Measurements from ENCODE around the gene EIF2AK2.

EIF2AK2 gene

GRCh38 chr2:37100054-37100453 is 56.7 kb downstream of the EIF2AK2 start:
- no peak for DNase-seq (ENCODE audit: low spot score)

GRCh38 chr2:37098416-37099118 is 58.2 kb downstream of the EIF2AK2 start:
- DNase-seq (ENCODE audit: low spot score): no peak

GRCh38 chr2:37096568-37096967 is 60.2 kb downstream of the EIF2AK2 start:
- no peak for DNase-seq (ENCODE audit: low spot score)

GRCh38 chr2:37091873-37092272 is 64.9 kb downstream of the EIF2AK2 start:
- DNase-seq (ENCODE audit: low spot score): no peak

GRCh38 chr2:37090019-37090477 is 66.7 kb downstream of the EIF2AK2 start:
- no peak for DNase-seq (ENCODE audit: low spot score)

GRCh38 chr2:37085731-37086147 is 71.0 kb downstream of the EIF2AK2 start:
- DNase-seq (ENCODE audit: low spot score): peak; percentile 45

- DNase-seq (ENCODE audit: low spot score): no peak
Measured at GRCh38 chr2:37084797-37085196, 72.0 kb downstream of the EIF2AK2 start.

- peak; percentile 99 for DNase-seq (ENCODE audit: low spot score)
Measured at GRCh38 chr2:37083873-37084794, 72.6 kb downstream of the EIF2AK2 start, which contains the start of the genes GPATCH11 and HEATR5B. GPATCH11 (plus strand) TSS chr2:37084518; CDS start chr2:37088382, 3,864 bp downstream. HEATR5B (minus strand) TSS chr2:37084372; CDS start chr2:37083414, 958 bp downstream.

GRCh38 chr2:37080689-37081088 is 76.1 kb downstream of the EIF2AK2 start:
- DNase-seq (ENCODE audit: low spot score): no peak

- DNase-seq (ENCODE audit: low spot score): no peak
Measured at GRCh38 chr2:37080266-37080665, 76.5 kb downstream of the EIF2AK2 start.

- no peak for DNase-seq (ENCODE audit: low spot score)
Measured at GRCh38 chr2:37070931-37071330, 85.8 kb downstream of the EIF2AK2 start.

- DNase-seq (ENCODE audit: low spot score): no peak
Measured at GRCh38 chr2:37068686-37069085, 88.1 kb downstream of the EIF2AK2 start.

GRCh38 chr2:37061776-37062175 is 95.0 kb downstream of the EIF2AK2 start:
- DNase-seq (ENCODE audit: low spot score): no peak

- DNase-seq (ENCODE audit: low spot score): no peak
Measured at GRCh38 chr2:37061013-37061711, 95.6 kb downstream of the EIF2AK2 start.

- DNase-seq (ENCODE audit: low spot score): no peak
Measured at GRCh38 chr2:37060446-37060845, 96.3 kb downstream of the EIF2AK2 start.

GRCh38 chr2:37059841-37060240 is 96.9 kb downstream of the EIF2AK2 start:
- DNase-seq (ENCODE audit: low spot score): no peak

- DNase-seq (ENCODE audit: low spot score): no peak
Measured at GRCh38 chr2:37052600-37053332, 104.0 kb downstream of the EIF2AK2 start.
